GM21529 (cell line): ENCODE results near the gene TSPAN11.
A peak's percentile ranks its signal among the peaks of the same experiment; 100 is the strongest.
"Not testable (repeated sequence)": the region's sequence is repeated elsewhere in the genome, so short reads cannot be mapped to it uniquely, and the experiment has no call there.

Source experiments
- ATAC-seq: cut with Tn5 transposase; IDR thresholded peaks from one replicate; pipeline ENCODE4 v1.9.1; 2021; ENCODE audit not compliant: unreplicated experiment

The TSPAN11 gene

DNA sequence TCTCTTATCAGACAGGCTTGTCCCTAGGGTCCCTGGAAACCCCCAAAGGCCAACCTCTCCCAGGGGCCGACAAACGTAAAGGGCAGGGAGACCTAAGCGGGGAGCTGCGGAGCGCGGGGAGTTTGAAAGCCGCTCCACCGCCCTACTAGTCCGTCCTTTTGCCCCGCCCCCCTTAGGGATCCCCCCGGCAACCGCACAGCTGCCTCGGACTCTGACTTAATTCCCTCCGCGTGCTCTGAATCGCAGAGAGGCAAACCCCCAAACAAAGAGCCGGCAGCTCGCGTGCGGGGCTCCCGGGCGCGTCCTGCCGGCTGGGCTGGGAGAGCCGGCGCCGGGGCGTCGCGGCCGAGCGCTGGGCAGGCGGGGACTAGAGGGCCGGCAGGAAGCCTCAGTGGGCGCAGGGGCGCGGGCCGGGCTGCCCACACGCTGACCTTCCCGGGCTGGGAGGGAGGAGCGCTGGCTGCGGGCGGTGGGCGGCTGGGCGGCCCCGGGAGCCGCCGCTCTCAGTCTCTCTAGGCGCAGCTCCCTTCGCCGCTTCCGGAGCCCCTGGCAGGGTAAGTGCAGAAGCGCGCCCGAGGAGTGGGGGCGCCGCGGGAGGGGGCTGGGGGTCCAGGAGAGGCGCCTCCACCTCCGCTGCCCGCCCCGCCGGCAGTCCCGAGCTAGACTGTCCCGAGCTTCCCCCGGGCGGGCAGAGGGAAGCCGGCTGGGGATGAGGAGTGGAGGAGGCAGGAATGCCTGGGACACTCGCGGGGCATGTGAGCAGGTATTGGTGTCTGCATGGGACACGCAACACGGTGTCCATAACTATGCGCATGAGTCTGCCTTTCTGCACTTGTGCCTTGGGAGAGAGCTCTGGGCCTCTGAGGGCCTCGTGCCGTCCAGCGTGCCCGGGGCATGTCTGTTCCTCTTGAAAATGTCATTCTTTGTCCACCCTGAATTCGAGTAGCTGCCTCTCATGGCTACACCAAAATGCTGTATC lies at the start of gene TSPAN11:
Gene TSPAN11, plus strand, starts transcription at position 506 of the 979 bp plus-strand sequence. CDS start 27,244 bp downstream, outside the sequence.
- ATAC-seq, result no peak

GRCh38 chr12:30877105-30877875 lies 49.3 kb upstream of the TSPAN11 start:
- no peak for ATAC-seq

- ATAC-seq, result no peak
Measured at GRCh38 chr12:30878024-30878423, 48.5 kb upstream of the TSPAN11 start.

GRCh38 chr12:30880061-30880460 lies 46.5 kb upstream of the TSPAN11 start:
- no peak for ATAC-seq

- no peak for ATAC-seq
Measured at GRCh38 chr12:30880813-30881212, 45.7 kb upstream of the TSPAN11 start.

- ATAC-seq, result no peak
Measured at GRCh38 chr12:30882706-30883105, 43.8 kb upstream of the TSPAN11 start.

DNA sequence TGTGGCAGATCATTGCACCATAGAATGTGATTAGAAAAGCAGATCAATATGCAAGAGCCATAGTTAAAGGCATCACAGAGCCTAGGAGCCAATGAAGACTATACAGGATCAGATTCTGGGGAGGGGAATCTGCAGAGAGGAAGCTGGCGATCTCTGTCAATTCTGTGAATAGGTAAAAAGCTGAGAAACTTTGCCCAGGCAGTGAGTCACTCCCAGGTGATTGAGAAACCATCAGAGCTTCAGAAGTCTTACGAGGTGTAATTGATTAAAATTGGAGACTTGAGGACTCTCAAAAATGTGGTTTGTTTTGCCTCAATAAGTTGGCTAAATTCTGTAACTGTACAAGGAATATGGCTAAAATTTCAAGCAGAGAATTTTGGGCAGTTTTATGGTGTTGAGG lies 41.7 kb upstream of the TSPAN11 start:
- ATAC-seq, result no peak

DNA sequence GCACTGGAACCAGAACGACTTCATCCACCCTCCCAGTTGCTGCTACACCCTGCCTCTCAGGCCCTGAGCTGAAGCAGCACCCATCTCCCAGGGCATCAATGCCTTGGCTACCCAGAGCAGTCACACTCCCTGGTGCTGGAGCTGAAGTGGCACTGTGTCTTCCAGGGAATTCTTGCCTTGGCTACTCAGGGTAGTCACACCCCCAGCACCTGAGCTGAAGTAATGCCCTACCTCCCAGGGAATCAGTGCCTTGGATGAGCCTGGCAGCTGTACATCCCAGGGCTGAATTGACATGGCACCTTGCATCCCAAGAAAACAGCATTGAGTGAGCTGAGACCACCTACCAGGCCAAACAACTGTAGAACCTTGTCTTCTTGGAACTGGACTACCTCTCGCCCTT lies 41.2 kb upstream of the TSPAN11 start:
- no peak for ATAC-seq

DNA sequence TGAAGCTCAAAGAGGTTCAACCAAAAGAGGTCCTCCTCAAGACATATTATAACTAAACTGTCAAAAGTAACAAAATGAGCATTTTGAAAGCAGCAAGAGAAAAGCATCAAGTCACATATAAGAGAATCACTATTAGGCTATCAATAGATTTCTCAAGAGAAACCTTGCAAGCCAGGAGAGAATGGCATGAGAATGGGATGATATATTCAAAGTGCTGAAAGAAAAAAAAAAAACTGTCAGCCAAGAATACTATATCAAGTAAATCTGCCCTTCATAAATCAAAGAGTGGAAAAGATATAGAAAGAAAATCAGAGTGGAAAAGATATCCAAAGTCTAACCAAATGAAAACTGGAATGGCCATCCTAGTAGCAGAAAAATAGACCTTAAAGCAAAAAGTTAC lies 39.3 kb upstream of the TSPAN11 start:
- ATAC-seq, result no peak

DNA sequence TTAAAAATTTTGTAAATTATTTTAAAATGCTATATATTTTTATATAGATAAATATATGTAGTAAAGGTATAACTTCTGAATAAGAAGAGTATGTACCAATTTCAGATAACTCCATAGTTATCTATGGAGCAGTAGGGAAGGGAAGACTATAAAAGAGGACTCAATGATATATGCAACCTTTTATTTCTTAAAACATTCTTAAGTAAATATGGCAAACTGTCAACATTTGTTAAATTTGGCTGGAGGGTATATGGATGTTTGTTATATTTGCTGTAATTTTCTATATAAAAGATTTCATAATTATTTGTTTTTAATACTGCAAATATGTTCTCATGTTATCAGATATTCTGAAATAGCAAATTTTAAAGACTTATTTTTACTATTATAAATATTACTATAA lies 38.3 kb upstream of the TSPAN11 start:
- no peak for ATAC-seq

DNA sequence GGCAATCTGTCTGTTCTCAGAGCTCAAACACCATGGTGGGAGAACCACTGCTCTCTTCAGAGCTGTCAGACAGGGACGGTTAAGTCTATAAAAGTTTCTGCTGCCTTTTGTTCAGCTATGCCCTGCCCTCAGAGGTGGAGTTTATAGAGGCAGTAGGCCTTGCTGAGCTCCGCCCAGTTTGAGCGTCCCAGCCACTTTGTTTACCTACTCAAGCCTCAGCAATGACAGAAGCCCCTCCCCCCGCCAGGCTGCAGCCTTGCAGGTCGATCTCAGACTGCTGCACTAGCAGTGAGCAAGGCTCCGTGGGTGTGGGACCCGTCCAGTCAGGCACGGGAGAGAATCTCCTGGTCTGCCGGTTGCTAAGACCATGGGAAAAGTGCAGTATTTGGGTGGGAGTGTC lies 32.0 kb upstream of the TSPAN11 start:
- not testable (repeated sequence) for ATAC-seq

GRCh38 chr12:30896461-30896860 lies 30.1 kb upstream of the TSPAN11 start:
- no peak for ATAC-seq

- ATAC-seq, result no peak
Measured at GRCh38 chr12:30898846-30899245, 27.7 kb upstream of the TSPAN11 start.

- no peak for ATAC-seq
Measured at GRCh38 chr12:30900351-30900750, 26.2 kb upstream of the TSPAN11 start.

- no peak for ATAC-seq
Measured at GRCh38 chr12:30902001-30902400, 24.5 kb upstream of the TSPAN11 start.

DNA sequence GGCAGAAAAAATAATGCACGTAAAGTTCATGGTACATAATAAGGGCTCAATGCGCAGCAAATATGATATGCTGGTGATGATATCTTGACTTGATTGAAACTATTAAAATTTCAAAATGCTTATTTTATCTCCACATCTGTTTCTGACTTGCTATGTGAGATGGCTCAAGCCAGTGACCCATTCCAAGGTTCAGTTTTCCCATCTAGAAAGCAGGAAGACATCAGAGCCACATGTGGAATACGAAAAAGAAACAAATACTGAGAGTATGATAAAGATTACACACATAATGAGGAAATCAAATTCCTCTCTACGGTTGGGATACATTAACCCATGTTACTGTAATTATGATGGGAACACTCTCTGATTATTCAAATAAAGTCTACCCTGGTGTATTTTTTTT lies 24.0 kb upstream of the TSPAN11 start:
- ATAC-seq, result no peak

- ATAC-seq, result peak; percentile 48
Measured at GRCh38 chr12:30905463-30906009, 21.0 kb upstream of the TSPAN11 start.

GRCh38 chr12:30908076-30908721 lies 18.3 kb upstream of the TSPAN11 start:
- no peak for ATAC-seq

GRCh38 chr12:30908722-30909348 lies 17.7 kb upstream of the TSPAN11 start:
- ATAC-seq, result no peak

DNA sequence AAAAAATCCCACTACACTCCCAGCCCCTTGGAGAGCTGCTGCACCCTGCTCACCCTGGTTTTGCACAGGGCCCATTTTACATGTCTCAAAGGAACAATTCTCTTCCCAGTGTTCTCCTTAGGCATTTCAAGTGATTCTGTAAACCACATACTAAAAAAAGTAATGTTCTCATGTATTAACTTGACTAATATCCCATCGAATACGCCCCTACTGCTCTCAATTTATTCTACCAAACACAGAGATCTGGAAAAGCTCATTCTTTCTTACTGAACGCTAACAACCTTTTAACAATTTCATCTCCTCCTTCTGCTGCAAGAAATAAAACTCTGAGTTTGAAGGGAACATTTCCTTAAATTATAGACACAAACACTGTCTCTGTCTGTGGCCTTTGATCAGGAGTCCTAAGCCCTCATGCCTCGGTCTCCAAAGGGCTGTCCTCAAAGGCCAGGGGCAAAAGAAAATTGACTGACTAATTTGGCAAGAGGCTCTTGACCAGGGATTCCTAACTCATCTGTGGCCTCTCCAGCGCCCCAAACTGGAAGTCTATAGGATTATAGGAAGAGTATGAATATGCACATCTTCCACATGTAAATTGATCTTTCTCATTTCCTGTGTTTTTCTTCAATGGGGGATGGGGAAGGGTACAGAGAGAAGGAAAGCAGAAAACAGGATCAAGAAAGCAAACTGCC lies 17.1 kb upstream of the TSPAN11 start:
- ATAC-seq, result no peak
